H9 (cell line): ENCODE measurements around the gene NDUFV1. TPM values are rescaled to one million over a fixed set of nuclear protein-coding genes. Genes with fewer than 3 reads are reported as not detected.

Experiments
- DNase-seq: peaks from one replicate; pipeline ENCODE4 v3.0.0-alpha.2; 2017
- H2AFZ ChIP-seq: one replicate; pipeline ENCODE4 v1.6.1; 2013; ENCODE audit warnings: mild to moderate bottlenecking, low read length, control low read depth, moderate library complexity
- H2AK5ac ChIP-seq: 2 replicates; pipeline ENCODE4 v1.6.1; 2013; ENCODE audit warnings: low read length, control low read depth, mixed read lengths; ENCODE audit not compliant: insufficient read length
- H2BK120ac ChIP-seq: one replicate; pipeline ENCODE4 v1.6.1; 2013; ENCODE audit warnings: low read depth, mild to moderate bottlenecking, low read length, control low read depth, inconsistent platforms; ENCODE audit not compliant: poor library complexity, severe bottlenecking
- H2BK12ac ChIP-seq: 2 replicates; pipeline ENCODE4 v1.6.1; 2013; ENCODE audit warnings: low read length, control low read depth, mixed read lengths, low read depth; ENCODE audit not compliant: insufficient read length
- H2BK15ac ChIP-seq: 2 replicates; pipeline ENCODE4 v1.6.1; 2013; ENCODE audit warnings: low read depth, low read length, control low read depth
- H2BK20ac ChIP-seq: one replicate; pipeline ENCODE4 v1.6.1; 2013; ENCODE audit warnings: low read depth, mild to moderate bottlenecking, low read length, control low read depth, inconsistent platforms; ENCODE audit not compliant: poor library complexity, severe bottlenecking
- H2BK5ac ChIP-seq: 2 replicates; pipeline ENCODE4 v1.6.1; 2013; ENCODE audit warnings: low read length, control low read depth, mixed read lengths; ENCODE audit not compliant: insufficient read length
- H3K14ac ChIP-seq: 2 replicates; pipeline ENCODE4 v1.6.1; 2013; ENCODE audit warnings: low read length, control low read depth; ENCODE audit not compliant: insufficient read depth
- H3K18ac ChIP-seq: 2 replicates; pipeline ENCODE4 v1.6.1; 2013; ENCODE audit warnings: low read depth, mild to moderate bottlenecking, mixed read lengths, low read length, control low read depth; ENCODE audit not compliant: insufficient read length
- H3K23ac ChIP-seq: 2 replicates; pipeline ENCODE4 v1.6.1; 2013; ENCODE audit warnings: low read length, control low read depth, mixed read lengths, low read depth; ENCODE audit not compliant: insufficient read length
- H3K23me2 ChIP-seq: 2 replicates; pipeline ENCODE4 v1.6.1; 2013; ENCODE audit warnings: low read depth, mild to moderate bottlenecking, mixed read lengths, low read length, control low read depth; ENCODE audit not compliant: insufficient read length, poor library complexity, severe bottlenecking
- H3K27ac ChIP-seq: 2 replicates; pipeline ENCODE4 v1.5.1; 2013; ENCODE audit warnings: low read length, control low read depth, mixed read lengths, low read depth; ENCODE audit not compliant: insufficient read length
- H3K27me3 ChIP-seq: 2 replicates; pipeline ENCODE4 v1.6.1; 2013; ENCODE audit warnings: low read length, control low read depth, inconsistent platforms; ENCODE audit not compliant: insufficient read depth
- H3K4ac ChIP-seq: 2 replicates; pipeline ENCODE4 v1.6.1; 2013; ENCODE audit warnings: low read depth, mild to moderate bottlenecking, control low read depth, inconsistent platforms, low read length, moderate library complexity
- H3K4me1 ChIP-seq: 2 replicates; pipeline ENCODE4 v1.6.1; 2013; ENCODE audit warnings: low read length, control low read depth, inconsistent platforms; ENCODE audit not compliant: insufficient read depth
- H3K4me2 ChIP-seq: 2 replicates; pipeline ENCODE4 v1.6.1; 2013; ENCODE audit warnings: low read length, control low read depth, mixed read lengths; ENCODE audit not compliant: insufficient read length, insufficient read depth
- H3K56ac ChIP-seq: 2 replicates; pipeline ENCODE4 v1.6.1; 2013; ENCODE audit warnings: low read depth, mild to moderate bottlenecking, mixed read lengths, low read length, control low read depth; ENCODE audit not compliant: insufficient read length
- H3K79me1 ChIP-seq: 2 replicates; pipeline ENCODE4 v1.6.1; 2013; ENCODE audit warnings: low read depth, mild to moderate bottlenecking, moderate library complexity, low read length, control low read depth, inconsistent platforms; ENCODE audit not compliant: insufficient read depth, poor library complexity, severe bottlenecking
- H3K79me2 ChIP-seq: 2 replicates; pipeline ENCODE4 v1.6.1; 2013; ENCODE audit warnings: low read length, control low read depth, inconsistent platforms; ENCODE audit not compliant: insufficient read depth
- H3K9ac ChIP-seq: 2 replicates; pipeline ENCODE4 v1.6.1; 2013; ENCODE audit warnings: low read length, control low read depth, mixed read lengths; ENCODE audit not compliant: insufficient read length; ENCODE audit errors: extremely low read depth
- H3K9me3 ChIP-seq: one replicate; pipeline ENCODE4 v1.6.1; 2013; ENCODE audit warnings: low read depth, low read length, inconsistent platforms; ENCODE audit not compliant: control insufficient read depth
- H3T11ph ChIP-seq: one replicate; pipeline ENCODE4 v1.6.1; 2013; ENCODE audit warnings: mild to moderate bottlenecking, low read length, control low read depth, inconsistent platforms
- H4K20me1 ChIP-seq: one replicate; pipeline ENCODE4 v1.6.1; 2013; ENCODE audit not compliant: control insufficient read depth, insufficient read length, insufficient read depth
- H4K5ac ChIP-seq: 2 replicates; pipeline ENCODE4 v1.6.1; 2013; ENCODE audit warnings: low read depth, mild to moderate bottlenecking, mixed read lengths, low read length, control low read depth; ENCODE audit not compliant: insufficient read length
- H4K8ac ChIP-seq: replicated peaks from 2 replicates; pipeline ENCODE4 v1.6.1; 2013; ENCODE audit warnings: low read length, control low read depth, mixed read lengths, low read depth; ENCODE audit not compliant: insufficient read length
- H4K91ac ChIP-seq: 2 replicates; pipeline ENCODE4 v1.6.1; 2013; ENCODE audit warnings: low read depth, mild to moderate bottlenecking, moderate library complexity, mixed read lengths, low read length, control low read depth; ENCODE audit not compliant: insufficient read length
- H3K27ac Mint-ChIP-seq, 3 experiments: 2 replicates in 2 of 3; 3 replicates in 1 of 3; pipeline ENCODE4 v1.8.0; 2020 to 2021; ENCODE audit warnings: mixed read lengths in 3 of 3, mild to moderate bottlenecking in 1 of 3, moderate library complexity in 1 of 3
- H3K27me3 Mint-ChIP-seq: 2 replicates; pipeline ENCODE4 v1.8.0; 2021; ENCODE audit warnings: low read depth, mild to moderate bottlenecking, moderate library complexity, mixed read lengths
- H3K36me3 Mint-ChIP-seq, 3 experiments: 2 replicates in 2 of 3; 3 replicates in 1 of 3; pipeline ENCODE4 v1.8.0; 2020 to 2021; ENCODE audit warnings: low read depth in 3 of 3, mixed read lengths in 3 of 3; ENCODE audit not compliant: insufficient read depth in 1 of 3
- H3K4me1 Mint-ChIP-seq, 2 experiments: 2 replicates each; pipeline ENCODE4 v1.8.0; 2020; ENCODE audit warnings: mixed read lengths in 2 of 2
- H3K4me3 Mint-ChIP-seq, 2 experiments: 2 replicates in 1 of 2; 3 replicates in 1 of 2; pipeline ENCODE4 v1.8.0; 2020 to 2021; ENCODE audit warnings: mild to moderate bottlenecking in 2 of 2, mixed read lengths in 2 of 2, moderate library complexity in 1 of 2
- H3K9me3 Mint-ChIP-seq, 2 experiments: 2 replicates in 1 of 2; 3 replicates in 1 of 2; pipeline ENCODE4 v1.8.0; 2020; ENCODE audit warnings: mild to moderate bottlenecking in 2 of 2, mixed read lengths in 2 of 2, moderate library complexity in 1 of 2
- CTCF ChIP-seq: fragments of 200-600 bp; sonication (generic); conservative IDR thresholded peaks from 3 replicates; pipeline ENCODE4 v1.8.0; 2021; ENCODE audit warnings: antibody characterized with exemption, mild to moderate bottlenecking
- WGBS: extraction: QIAGEN DNeasy Blood & Tissue Kit; methylation state at CpG from one replicate; pipeline ENCODE4 v1.1.7; 2013; ENCODE audit warnings: missing lambda C conversion rate, low lambda C conversion rate, mixed read lengths; ENCODE audit not compliant: insufficient read length; ENCODE audit errors: extremely low coverage; 5-methylcytosine and 5-hydroxymethylcytosine counted together
- total RNA-seq: library from RNA; stranded (reverse); gene quantifications from 2 replicates; pipeline ENCODE4 v1.2.1, GENCODE V29; 2021

The NDUFV1 gene
- total RNA-seq, 1 experiment from 2014 or later, result 154 TPM

GRCh38 chr11:67651976-67652781 is 45.4 kb downstream of the NDUFV1 start:
- Histone ChIP-seq H2BK20ac (no peak overlapping the region), H3K4me1 (no peaks in the 10 kb centered on the region), H3K27ac (no peak overlapping the region), H2BK120ac (no peak overlapping the region), H3K9me3 (peaks cover 16% of the 10 kb centered on the region), H2BK12ac (no peak overlapping the region), H3K23ac (no peak overlapping the region), H2AFZ (no peak overlapping the region), H3K79me1 (no peaks in the 10 kb centered on the region), H3K27me3 (no peaks in the 10 kb centered on the region), H4K91ac (no peak overlapping the region), H3K56ac (no peak overlapping the region), H3K4me2 (no peak overlapping the region), H3K23me2 (no peaks in the 10 kb centered on the region), H4K20me1 (no peaks in the 10 kb centered on the region), H3T11ph (no peak overlapping the region), H4K8ac (no peak overlapping the region), H2AK5ac (no peak overlapping the region), H3K9ac (no peak overlapping the region), H3K18ac (no peak overlapping the region), H3K79me2 (no peaks in the 10 kb centered on the region), H4K5ac (no peak overlapping the region), H2BK5ac (no peak overlapping the region), H2BK15ac (no peak overlapping the region), H3K14ac (no peak overlapping the region), H3K4ac (no peak overlapping the region)
- H3K27ac Mint-ChIP-seq, result no peak overlapping the region
- H3K4me1 Mint-ChIP-seq, result peaks cover 4 to 7% of the 10 kb centered on the region in 2 experiments; a peak in 3 of 4 replicates
- peaks cover 17% of the 10 kb centered on the region for H3K27me3 Mint-ChIP-seq
- DNase-seq, result no peak
- WGBS, result no CpG with 5 or more reads among the region's 13 CpGs
- TF ChIP-seq CTCF, result no peak
- peaks cover 0 to 11% (median 6%) of the 10 kb centered on the region in 3 experiments; a peak in 3 of 7 replicates for H3K36me3 Mint-ChIP-seq
- peaks cover 20 to 23% of the 10 kb centered on the region in 2 experiments for H3K9me3 Mint-ChIP-seq
- H3K4me3 Mint-ChIP-seq, result no peak overlapping the region
